ENCODE data around the gene SOD1.
"Not testable (repeated sequence)": the region's sequence is repeated elsewhere in the genome, so short reads cannot be mapped to it uniquely, and the experiment has no call there.

The SOD1 gene

DNA sequence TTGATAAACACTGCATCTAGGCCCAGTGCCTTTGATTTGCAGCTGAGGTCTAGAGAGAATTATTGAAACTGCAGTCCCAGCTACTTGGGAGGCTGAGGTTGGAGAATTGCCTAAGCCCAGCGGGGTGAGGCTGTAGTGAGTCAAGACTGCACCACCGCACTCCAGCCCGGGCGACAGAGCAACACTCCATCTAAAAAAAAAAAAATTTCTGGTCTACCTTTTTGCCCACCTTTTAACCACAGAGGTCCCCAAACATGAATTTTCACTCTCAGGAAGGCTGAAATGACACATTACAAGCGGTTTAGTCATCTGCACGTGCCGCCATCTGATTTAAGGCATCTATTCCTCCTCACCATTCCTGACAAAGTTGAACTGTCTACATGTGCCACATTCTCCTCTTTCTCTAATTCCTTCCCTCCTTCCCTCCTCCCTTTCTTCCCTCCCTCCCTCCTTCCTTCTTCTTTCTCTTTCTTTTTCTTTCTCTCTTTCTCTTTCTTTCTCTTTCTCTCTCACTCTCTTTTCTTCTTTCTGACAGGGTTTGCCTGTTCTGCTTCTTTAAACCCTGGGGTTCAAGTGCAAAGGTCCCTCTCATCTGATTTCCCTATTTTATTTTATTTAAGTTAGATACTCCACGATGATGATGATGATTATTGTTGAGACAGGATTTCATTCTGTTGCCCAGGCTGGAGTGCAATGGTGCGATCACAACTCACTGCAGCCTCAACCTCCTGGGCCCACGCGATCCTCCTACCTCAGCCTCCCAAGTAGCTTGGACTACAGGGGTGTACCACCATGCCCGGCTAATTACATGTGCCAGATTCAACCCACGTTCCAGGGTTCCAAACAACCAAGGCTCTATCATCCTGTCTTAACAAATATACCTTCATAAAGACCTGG, 3.0 kb upstream of the SOD1 start:
- peak; percentile 59 for DNase-seq (ENCODE audit: low read depth)

DNA sequence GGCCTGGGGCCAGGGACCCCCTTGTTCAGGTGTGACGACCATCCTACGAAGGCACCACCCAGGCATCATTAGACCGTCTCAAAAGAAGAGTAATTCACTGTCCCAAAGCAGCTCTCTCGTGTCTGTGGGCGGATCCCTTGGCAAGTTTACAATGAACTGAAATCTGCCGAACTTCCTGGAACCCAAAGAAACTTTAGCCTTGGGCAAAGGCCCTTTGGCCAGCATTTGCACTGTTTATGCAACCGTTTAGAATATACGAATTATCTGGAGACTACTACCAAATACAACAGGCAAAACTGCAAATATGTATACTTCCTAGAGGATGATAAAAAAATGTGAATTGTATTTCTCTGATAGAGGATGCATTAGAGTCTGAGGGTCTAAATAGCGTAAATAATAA, 1.4 kb upstream of the SOD1 start:
- no peak for DNase-seq (ENCODE audit: low read depth)

DNA sequence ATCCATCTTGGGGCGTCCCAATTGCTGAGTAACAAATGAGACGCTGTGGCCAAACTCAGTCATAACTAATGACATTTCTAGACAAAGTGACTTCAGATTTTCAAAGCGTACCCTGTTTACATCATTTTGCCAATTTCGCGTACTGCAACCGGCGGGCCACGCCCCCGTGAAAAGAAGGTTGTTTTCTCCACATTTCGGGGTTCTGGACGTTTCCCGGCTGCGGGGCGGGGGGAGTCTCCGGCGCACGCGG, 282 bp upstream of the SOD1 start:
- no peak for DNase-seq (ENCODE audit: low read depth)

DNA sequence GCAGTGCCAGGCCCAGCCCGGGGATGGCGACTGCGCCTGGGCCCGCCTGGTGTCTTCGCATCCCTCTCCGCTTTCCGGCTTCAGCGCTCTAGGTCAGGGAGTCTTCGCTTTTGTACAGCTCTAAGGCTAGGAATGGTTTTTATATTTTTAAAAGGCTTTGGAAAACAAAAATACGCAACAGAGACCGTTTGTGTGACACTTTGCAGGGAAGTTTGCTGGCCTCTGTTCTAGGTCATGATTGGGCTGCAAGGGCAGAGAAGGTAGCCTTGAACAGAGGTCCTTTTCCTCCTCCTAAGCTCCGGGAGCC, 719 bp downstream of the SOD1 start:
- no peak for DNase-seq (ENCODE audit: low read depth)

DNA sequence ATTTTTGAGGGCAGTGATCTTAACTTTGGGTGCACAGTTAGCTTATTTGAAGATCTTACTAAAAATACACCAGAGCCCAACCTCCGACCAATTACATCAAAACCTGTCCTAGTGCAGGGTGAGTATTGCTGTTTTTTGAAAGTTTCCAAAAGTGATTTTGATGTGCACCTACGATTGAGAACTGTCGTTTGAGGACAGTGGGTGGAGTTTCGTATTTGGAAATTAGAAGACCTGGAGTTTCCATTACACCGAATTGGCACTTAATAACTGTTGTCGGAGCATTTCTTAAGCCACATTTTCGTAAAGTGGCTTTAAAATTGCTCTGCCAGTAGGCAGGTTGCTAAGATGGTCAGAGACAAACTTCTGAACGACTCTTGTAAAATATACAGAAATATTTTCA, 1.1 kb downstream of the SOD1 start:
- DNase-seq (ENCODE audit: low read depth): no peak

DNA sequence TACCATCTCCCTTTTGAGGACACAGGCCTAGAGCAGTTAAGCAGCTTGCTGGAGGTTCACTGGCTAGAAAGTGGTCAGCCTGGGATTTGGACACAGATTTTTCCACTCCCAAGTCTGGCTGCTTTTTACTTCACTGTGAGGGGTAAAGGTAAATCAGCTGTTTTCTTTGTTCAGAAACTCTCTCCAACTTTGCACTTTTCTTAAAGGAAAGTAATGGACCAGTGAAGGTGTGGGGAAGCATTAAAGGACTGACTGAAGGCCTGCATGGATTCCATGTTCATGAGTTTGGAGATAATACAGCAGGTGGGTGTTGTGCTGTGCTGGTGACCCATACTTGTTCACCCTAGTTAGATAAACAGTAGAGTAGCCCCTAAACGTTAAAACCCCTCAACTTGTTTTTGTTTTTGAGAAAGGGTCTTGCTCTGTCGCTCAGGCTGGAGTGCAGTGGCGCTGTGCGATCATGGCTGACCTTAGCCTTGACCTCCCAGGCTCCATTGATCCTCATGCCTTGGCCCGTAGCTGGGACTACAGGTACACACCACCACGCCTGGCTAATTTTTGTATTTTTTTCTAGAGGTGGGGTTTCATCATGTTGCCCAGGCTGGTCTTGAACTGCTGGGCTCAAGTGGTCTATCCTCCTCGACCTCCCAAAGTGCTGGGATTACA, 4.2 kb downstream of the SOD1 start:
- DNase-seq (ENCODE audit: low read depth): no peak

DNA sequence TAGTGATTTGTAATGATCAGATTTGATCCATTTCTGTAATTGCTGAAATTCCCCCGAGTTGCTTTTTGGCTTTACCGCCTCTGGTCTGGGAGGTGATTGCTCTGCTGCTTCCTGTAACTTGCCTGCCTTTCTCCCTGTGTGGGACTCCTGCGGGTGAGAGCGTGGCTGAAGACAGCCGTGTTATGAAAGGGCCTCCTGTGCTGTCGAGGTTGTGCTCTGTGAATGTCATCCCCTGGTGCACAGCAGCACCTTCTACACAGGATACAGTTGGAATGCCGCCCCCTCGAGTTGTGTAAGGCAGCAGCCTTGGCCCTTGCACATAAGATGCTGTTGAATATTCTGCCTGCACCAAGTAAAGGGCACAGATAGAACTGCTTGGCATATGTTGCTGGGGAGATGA, 5.9 kb downstream of the SOD1 start:
- peak; percentile 21 for DNase-seq (ENCODE audit: low read depth)

DNA sequence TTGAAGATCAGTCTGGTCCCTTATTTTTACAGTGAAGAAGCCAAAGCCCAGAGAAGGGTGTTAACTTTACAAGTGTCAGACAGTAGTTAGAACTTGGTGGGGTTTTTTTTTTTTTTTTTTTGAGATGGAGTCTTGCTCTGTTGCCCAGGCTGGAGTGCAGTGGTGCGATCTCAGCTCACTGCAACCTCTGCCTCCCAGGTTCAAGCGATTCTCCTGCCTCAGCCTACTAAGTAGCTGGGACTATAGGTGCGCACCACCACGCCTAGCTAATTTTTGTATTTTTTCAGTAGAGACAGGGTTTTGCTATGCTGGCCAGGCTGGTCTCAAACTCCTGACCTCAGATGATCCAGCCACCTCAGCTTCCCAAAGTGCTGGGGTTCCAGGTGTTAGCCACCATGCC, 6.4 kb downstream of the SOD1 start:
- not testable (repeated sequence) for DNase-seq (ENCODE audit: low read depth)

DNA sequence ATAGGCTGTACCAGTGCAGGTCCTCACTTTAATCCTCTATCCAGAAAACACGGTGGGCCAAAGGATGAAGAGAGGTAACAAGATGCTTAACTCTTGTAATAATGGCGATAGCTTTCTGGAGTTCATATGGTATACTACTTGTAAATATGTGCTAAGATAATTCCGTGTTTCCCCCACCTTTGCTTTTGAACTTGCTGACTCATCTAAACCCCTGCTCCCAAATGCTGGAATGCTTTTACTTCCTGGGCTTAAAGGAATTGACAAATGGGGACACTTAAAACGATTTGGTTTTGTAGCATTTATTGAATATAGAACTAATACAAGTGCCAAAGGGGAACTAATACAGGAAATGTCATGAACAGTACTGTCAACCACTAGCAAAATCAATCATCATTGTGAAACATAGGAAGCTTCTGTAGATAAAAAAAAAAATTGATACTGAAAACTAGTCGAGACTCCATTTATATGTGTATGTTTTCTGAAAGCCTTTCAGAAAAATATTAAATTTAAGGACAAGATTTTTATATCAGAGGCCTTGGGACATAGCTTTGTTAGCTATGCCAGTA, 7.0 kb downstream of the SOD1 start:
- DNase-seq (ENCODE audit: low read depth): no peak

DNA sequence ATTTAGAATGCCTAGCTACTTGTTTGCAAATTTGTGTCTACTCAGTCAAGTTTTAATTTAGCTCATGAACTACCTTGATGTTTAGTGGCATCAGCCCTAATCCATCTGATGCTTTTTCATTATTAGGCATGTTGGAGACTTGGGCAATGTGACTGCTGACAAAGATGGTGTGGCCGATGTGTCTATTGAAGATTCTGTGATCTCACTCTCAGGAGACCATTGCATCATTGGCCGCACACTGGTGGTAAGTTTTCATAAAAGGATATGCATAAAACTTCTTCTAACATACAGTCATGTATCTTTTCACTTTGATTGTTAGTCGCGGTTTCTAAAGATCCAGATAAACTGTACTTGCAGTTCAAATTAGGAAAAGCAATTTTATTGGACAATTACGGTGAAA, 7.6 kb downstream of the SOD1 start:
- no peak for DNase-seq (ENCODE audit: low read depth)

DNA sequence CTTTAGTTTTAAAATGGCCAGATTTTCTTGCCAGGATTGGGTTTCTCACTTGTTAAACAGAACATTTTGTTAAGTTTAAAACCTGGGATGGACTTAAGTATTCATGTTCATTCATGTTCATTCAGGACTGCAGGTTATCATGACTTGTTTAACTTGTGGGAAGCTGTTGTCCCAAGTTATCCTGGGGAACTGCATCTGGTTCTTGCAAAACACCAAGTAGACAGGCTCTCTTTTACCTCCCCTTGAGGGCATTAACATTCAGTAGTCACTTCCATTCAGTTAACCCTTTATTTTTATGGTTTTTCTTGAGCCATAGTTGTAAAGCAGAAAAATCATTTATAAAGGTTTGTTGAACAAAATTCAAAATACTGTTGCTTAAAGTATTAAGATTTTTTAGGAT, 8.1 kb downstream of the SOD1 start:
- DNase-seq (ENCODE audit: low read depth): no peak

DNA sequence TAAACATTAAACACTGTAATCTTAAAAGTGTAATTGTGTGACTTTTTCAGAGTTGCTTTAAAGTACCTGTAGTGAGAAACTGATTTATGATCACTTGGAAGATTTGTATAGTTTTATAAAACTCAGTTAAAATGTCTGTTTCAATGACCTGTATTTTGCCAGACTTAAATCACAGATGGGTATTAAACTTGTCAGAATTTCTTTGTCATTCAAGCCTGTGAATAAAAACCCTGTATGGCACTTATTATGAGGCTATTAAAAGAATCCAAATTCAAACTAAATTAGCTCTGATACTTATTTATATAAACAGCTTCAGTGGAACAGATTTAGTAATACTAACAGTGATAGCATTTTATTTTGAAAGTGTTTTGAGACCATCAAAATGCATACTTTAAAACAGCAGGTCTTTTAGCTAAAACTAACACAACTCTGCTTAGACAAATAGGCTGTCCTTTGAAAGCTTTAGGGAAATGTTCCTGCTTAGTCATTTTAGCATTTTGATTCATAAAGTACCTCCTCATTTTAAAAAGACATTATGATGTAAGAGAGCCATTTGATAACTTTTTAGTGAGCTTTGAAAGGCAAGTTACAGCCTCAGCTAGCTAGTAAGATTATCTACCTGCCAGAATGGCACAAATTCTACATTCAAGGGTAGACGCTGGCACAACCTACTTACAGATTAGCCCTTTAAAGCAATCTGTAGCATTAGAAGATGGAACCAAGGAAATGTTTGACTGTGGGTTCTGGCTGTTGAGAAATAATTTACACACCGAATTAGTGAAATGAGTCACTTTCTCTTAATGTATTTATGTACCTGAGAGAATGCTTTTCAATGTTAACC, 9.4 kb downstream of the SOD1 start:
- DNase-seq (ENCODE audit: low read depth): no peak

DNA sequence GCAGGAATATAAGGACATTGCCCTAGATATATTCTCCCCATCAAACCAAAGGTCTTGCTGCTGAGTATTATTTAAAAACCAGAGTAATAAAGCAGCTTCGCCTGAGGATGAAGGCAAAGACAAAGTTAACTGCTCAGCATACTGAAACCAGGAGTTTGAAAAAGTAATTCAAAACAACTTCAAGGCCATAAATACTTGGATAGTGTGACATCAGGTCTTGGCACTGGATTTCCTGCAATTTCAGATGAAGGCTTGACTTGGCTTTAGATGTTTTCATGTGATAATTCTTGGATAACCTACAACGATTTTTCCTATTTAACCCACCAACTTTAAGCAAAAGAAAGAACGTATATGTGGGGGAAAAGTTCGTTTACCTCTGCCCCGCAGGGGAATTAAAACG, 10.6 kb downstream of the SOD1 start:
- DNase-seq (ENCODE audit: low read depth): no peak

DNA sequence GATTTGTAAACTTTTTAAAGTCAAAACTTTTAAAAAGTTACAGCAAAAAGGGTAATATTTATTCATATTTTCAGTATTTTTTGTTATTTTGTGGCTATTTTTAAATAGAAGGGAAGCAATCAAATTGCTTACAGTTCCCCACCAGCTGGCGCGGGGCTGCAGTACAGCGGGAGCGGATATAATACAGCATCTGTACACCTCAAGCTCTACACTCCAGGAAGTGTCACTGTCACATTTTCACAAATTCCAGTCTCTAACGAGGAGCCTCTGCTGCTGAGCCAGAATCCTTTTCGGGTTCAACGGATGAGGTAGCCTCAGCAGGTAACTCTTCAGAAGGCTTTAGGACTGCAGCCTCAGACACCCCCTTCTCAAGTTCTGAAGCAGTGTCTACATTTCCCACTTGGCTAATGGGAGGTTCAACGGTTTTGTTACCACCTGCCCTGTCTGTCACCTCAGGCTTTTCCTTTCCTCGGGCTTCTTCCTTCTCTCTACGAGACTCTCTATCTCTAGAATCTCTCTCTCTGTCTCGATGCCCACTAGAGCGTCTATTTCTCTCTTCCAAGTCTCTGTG, 11.7 kb downstream of the SOD1 start:
- no peak for DNase-seq (ENCODE audit: low read depth)

DNA sequence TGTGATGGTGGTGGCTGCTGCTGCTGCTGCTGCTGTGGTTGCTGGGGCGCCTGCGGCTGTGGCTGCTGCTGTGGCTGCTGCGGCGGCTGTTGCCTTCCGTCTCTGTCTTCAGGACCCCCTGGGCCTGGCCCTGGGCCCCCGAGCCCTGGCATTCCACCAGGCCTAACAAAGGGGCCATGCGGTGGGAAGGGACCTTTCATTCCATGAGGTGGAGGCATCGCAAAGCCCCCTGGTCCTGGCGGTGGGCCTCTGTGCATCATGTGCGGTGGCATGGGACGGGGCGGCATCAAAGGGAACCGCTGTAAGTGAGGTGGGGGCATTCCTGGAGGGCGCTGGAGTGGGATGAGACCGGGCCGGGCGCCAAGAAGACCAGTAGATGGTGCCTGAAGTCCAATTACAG, 12.4 kb downstream of the SOD1 start:
- no peak for DNase-seq (ENCODE audit: low read depth)

DNA sequence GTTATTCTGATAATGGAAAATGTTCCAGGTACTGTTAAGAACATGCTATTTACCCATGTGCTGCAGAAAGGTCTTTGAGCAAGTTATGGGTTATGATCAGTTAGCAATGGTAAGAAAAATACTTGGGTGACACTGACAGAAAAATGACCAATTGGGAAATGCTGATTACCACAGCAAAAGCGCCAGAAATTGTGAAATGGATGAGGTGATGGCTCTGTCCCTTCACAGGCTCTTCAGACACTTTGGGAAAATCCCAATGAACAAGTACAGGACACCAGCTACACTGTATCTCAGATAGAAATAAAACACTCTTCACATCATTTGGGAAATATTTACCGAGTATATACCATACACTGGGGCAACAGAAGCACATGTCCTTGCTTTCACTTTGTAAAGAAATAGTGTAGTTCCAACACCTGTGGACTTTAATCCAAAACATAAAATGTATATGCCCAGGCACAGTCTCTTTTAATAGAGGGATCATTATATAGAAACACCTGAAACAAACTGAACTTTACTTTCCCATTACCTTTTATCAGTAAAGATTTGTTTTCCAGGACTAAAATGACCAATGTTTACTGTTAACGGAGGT, 13.9 kb downstream of the SOD1 start:
- no peak for DNase-seq (ENCODE audit: low read depth)

DNA sequence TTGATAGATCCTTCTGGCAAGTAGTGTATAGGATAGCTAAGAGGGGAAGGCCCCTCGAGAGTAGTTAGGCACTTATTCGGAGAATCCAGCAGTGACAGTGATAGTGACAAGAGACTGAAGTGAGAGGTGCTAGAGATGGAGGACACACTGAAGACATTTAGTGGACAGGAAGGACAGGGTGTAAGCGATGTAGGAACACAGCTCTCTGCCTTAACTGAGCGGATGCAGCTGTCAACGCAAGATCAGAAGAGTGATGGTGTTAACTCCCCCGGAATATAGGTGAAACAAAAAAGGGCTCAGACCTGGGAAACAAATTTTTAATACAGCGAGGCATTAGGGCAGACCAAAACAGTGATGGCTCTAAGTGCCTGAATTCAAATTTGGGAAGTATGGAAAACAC, 15.8 kb downstream of the SOD1 start:
- no peak for DNase-seq (ENCODE audit: low read depth)

DNA sequence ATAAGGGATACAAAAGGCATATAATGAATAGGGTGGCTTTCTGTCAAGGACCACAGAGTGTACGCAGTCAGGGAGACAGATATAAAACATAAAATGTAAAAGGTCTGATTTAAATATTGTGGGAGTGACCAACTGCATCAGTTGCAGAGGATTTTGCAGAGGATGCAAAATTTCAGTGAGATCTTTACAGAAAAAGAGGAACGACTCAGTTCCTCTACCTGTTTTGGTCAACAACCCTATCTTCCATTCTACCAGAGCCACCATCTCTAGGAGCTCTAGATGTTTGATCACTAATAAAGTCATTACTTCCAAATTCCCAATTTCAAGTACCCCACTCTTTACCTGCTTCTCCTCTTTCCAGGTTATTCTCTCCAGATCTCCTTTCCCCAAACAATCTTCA, 16.5 kb downstream of the SOD1 start:
- no peak for DNase-seq (ENCODE audit: low read depth)

DNA sequence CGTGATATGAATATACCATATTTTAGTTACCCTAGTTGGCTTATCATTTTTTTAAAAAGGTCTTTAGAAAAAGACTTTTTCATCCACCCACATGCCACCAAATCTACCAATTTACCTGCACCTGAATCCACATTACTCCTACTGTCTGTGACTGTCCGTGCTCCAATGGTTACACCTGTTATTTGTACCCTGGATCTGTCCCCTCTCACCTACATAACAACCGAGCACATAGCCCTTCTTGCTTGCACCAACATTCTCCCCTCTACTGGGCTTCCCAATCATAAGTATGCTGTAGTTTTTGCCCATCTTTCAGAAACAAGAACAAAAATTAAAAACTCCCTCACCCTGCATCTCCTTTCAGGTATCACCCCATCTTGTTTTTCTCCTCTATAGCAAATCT, 17.6 kb downstream of the SOD1 start:
- DNase-seq (ENCODE audit: low read depth): no peak

DNA sequence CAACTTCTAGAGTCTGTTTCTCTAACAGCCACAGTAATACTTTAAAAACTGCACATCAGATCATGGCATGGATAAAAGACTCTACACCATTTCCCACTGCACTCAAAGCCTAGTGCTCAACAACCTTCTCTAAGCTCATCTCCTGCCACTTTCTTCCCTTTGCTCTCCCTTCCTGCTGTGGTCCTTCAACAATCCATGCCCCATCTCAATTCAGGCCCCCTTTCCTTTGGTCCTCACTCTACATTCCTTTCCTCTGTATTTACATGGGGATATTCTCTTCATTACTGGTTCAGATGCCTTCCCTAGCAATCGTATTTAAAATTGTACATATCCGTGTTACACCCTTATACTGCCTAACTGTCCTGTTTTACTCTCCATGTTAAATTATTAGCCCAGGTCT, 19.0 kb downstream of the SOD1 start:
- DNase-seq (ENCODE audit: low read depth): no peak

DNA sequence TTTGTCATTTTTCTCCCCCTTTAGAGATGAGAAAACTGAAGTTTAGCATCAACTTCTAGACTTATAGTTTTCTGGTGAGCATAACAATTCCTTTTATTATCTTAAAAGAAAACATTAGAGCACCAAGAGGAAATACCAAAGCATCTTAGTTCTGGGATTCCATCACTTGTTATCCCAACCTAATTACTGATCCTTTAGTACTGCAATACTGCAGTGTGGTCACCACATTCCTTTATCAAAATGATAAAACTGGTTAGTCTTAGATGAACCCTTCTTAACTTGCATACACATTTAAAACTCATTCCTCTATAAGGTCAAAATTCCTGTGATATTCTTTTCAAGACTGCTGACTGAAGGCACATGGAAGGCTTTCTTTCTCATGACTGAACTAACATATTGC, 23.1 kb downstream of the SOD1 start:
- no peak for DNase-seq (ENCODE audit: low read depth)

DNA sequence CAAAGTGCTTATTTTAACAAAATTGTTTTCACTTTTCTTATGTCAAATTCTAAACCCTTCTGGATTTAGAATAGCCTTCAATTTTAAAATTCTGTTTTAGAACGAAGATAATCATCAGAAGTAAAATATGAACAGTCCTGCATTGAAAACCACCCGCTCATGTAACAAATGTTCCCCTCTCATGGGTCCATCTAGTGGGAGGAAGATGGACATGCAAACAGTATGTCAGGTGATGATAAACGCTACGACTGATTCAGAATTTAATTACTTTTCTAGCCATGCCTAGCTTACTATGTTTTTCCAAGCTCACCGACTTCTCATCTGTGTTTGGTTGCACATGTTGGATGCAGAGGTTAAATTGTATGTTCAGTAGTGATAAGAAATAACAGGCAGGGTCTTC, 23.5 kb downstream of the SOD1 start:
- no peak for DNase-seq (ENCODE audit: low read depth)

Data from activated T-cell treated with anti-CD3 and anti-CD28 coated beads for 48 hours (primary cell).